GM21786 (cell line): Measurements from ENCODE around the gene ONECUT3.

Source experiments
- ATAC-seq: cut with Tn5 transposase; IDR thresholded peaks from one replicate; pipeline ENCODE4 v1.9.1; 2021; ENCODE audit not compliant: unreplicated experiment

The ONECUT3 gene

GRCh38 chr19:1813192-1814182 lies 60.2 kb downstream of the ONECUT3 start:
- ATAC-seq: no peak

- no peak for ATAC-seq
These were observed 61.1 kb downstream of the ONECUT3 start for GRCh38 chr19:1814391-1814790.

GRCh38 chr19:1814833-1815604 lies 61.7 kb downstream of the ONECUT3 start:
- no peak for ATAC-seq

- no peak for ATAC-seq
These were observed 62.6 kb downstream of the ONECUT3 start for GRCh38 chr19:1815605-1816529.

GRCh38 chr19:1816530-1817298 lies 63.4 kb downstream of the ONECUT3 start:
- ATAC-seq: no peak

GRCh38 chr19:1817553-1818179 lies 64.4 kb downstream of the ONECUT3 start:
- ATAC-seq: no peak

GRCh38 chr19:1818549-1819195 lies 65.4 kb downstream of the ONECUT3 start:
- no peak for ATAC-seq

- ATAC-seq: no peak
These were observed 66.3 kb downstream of the ONECUT3 start for GRCh38 chr19:1819341-1820255.

GRCh38 chr19:1822210-1822609 lies 68.9 kb downstream of the ONECUT3 start:
- ATAC-seq: no peak

GRCh38 chr19:1823020-1823419 lies 69.7 kb downstream of the ONECUT3 start:
- ATAC-seq: no peak

GRCh38 chr19:1823539-1824251 lies 70.4 kb downstream of the ONECUT3 start:
- ATAC-seq: no peak

GRCh38 chr19:1824252-1824622 lies 70.9 kb downstream of the ONECUT3 start:
- no peak for ATAC-seq

GRCh38 chr19:1825909-1826556 lies 72.7 kb downstream of the ONECUT3 start:
- no peak for ATAC-seq

GRCh38 chr19:1826557-1827521 lies 73.5 kb downstream of the ONECUT3 start:
- ATAC-seq: no peak

GRCh38 chr19:1827566-1828278 lies 74.4 kb downstream of the ONECUT3 start:
- no peak for ATAC-seq
